Activated CD4-positive, alpha-beta memory T cell treated with anti-CD3 and anti-CD28 coated beads for 36 hours (primary cell): Measurements from ENCODE around the gene COL18A1. TPM values are rescaled to one million over a fixed set of nuclear protein-coding genes. Genes with fewer than 3 reads are reported as not detected.

ENCODE experiments used
- CTCF ChIA-PET: fragments of 350-600 bp; sonication (Branson Sonifier 250); formaldehyde crosslinking; loops from one replicate; lab custom pipeline; 2021; ENCODE audit warnings: antibody characterized with exemption, inconsistent platforms; lab: Charles Lee
- POLR2A ChIA-PET: fragments of 350-600 bp; sonication (Branson Sonifier 250); formaldehyde crosslinking; loops from one replicate; lab custom pipeline; 2021; ENCODE audit warnings: antibody characterized with exemption; lab: Charles Lee
- DNase-seq: peaks from one replicate; pipeline ENCODE4 v3.0.0-alpha.2; 2020
- H3K27ac Mint-ChIP-seq: one replicate; pipeline ENCODE4 v1.8.0; 2021; ENCODE audit warnings: mixed read lengths
- H3K27me3 Mint-ChIP-seq: one replicate; pipeline ENCODE4 v1.8.0; 2021; ENCODE audit warnings: mixed read lengths
- H3K36me3 Mint-ChIP-seq: one replicate; pipeline ENCODE4 v1.8.0; 2021; ENCODE audit warnings: mixed read lengths
- H3K4me1 Mint-ChIP-seq: one replicate; pipeline ENCODE4 v1.8.0; 2021; ENCODE audit warnings: low read depth, mixed read lengths
- H3K4me3 Mint-ChIP-seq: one replicate; pipeline ENCODE4 v1.8.0; 2021; ENCODE audit warnings: mild to moderate bottlenecking, mixed read lengths
- H3K9me3 Mint-ChIP-seq: one replicate; pipeline ENCODE4 v1.8.0; 2021; ENCODE audit warnings: mixed read lengths
- intact Hi-C: fragments of 100-400 bp; cut with micrococcal nuclease; formaldehyde crosslinking; loops from one replicate; pipeline ENCODE4 v1.15.1; 2023
- total RNA-seq, 2 experiments: library from RNA; stranded (reverse); gene quantifications; one replicate each; pipeline ENCODE4 v1.2.3, GENCODE V29; 2021

Gene COL18A1
- total RNA-seq, 2 experiments from 2014 or later, result 4.5 TPM

- CTCF ChIA-PET, result no interaction called here
- POLR2A ChIA-PET, result no interaction called here
- H3K4me3 Mint-ChIP-seq, result no peak overlapping the region
- peaks cover 6% of the 10 kb centered on the region for H3K27me3 Mint-ChIP-seq
- peaks cover 12% of the 10 kb centered on the region for H3K9me3 Mint-ChIP-seq
- H3K4me1 Mint-ChIP-seq, result no peaks in the 10 kb centered on the region
- DNase-seq, result no peak
- peaks cover 3% of the 10 kb centered on the region for H3K36me3 Mint-ChIP-seq
- intact Hi-C loops, result no loop called here
- H3K27ac Mint-ChIP-seq, result no peak overlapping the region
These were observed 54.4 kb downstream of the COL18A1 start for GRCh38 chr21:45459171-45460010.

- no peak overlapping the region for H3K4me3 Mint-ChIP-seq
- H3K27me3 Mint-ChIP-seq, result peaks cover 9% of the 10 kb centered on the region
- POLR2A ChIA-PET, result no interaction called here
- intact Hi-C loops, result no loop called here
- peaks cover 12% of the 10 kb centered on the region for H3K9me3 Mint-ChIP-seq
- peaks cover 3% of the 10 kb centered on the region for H3K36me3 Mint-ChIP-seq
- H3K27ac Mint-ChIP-seq, result no peak overlapping the region
- DNase-seq, result no peak
- H3K4me1 Mint-ChIP-seq, result no peaks in the 10 kb centered on the region
- CTCF ChIA-PET, result no interaction called here
These were observed 55.1 kb downstream of the COL18A1 start for GRCh38 chr21:45460011-45460565.

- Mint-ChIP-seq H3K4me1 (no peaks in the 10 kb centered on the region), H3K9me3 (peaks cover 12% of the 10 kb centered on the region), H3K27me3 (peaks cover 14% of the 10 kb centered on the region), H3K4me3 (no peak overlapping the region), H3K36me3 (peaks cover 3% of the 10 kb centered on the region), H3K27ac (no peak overlapping the region)
- no peak for DNase-seq
- ChIA-PET CTCF (interaction anchor here (0.5 kb wide), 1 partner anchor 24 kb away, joined by 3 read pairs; no protein-coding TSS in a partner anchor), POLR2A (no interaction called here)
- intact Hi-C loops, result no loop called here
These were observed 55.8 kb downstream of the COL18A1 start for GRCh38 chr21:45460611-45461368.

- H3K4me3 Mint-ChIP-seq, result no peak overlapping the region
- H3K4me1 Mint-ChIP-seq, result no peaks in the 10 kb centered on the region
- intact Hi-C loops, result no loop called here
- peaks cover 14% of the 10 kb centered on the region for H3K27me3 Mint-ChIP-seq
- POLR2A ChIA-PET, result no interaction called here
- no peak for DNase-seq
- CTCF ChIA-PET, result no interaction called here
- peaks cover 12% of the 10 kb centered on the region for H3K9me3 Mint-ChIP-seq
- no peak overlapping the region for H3K27ac Mint-ChIP-seq
- H3K36me3 Mint-ChIP-seq, result peaks cover 3% of the 10 kb centered on the region
These were observed 56.4 kb downstream of the COL18A1 start for GRCh38 chr21:45461369-45461750.

GRCh38 chr21:45461806-45462341 is 56.9 kb downstream of the COL18A1 start:
- Mint-ChIP-seq H3K4me1 (no peaks in the 10 kb centered on the region), H3K9me3 (peaks cover 12% of the 10 kb centered on the region), H3K36me3 (peaks cover 3% of the 10 kb centered on the region), H3K4me3 (no peak overlapping the region), H3K27ac (no peak overlapping the region), H3K27me3 (peaks cover 14% of the 10 kb centered on the region)
- ChIA-PET POLR2A (no interaction called here), CTCF (no interaction called here)
- no peak for DNase-seq
- intact Hi-C loops, result no loop called here

- intact Hi-C loops, result no loop called here
- Mint-ChIP-seq H3K9me3 (peaks cover 12% of the 10 kb centered on the region), H3K27me3 (peaks cover 14% of the 10 kb centered on the region), H3K4me1 (no peaks in the 10 kb centered on the region), H3K36me3 (peaks cover 3% of the 10 kb centered on the region), H3K27ac (no peak overlapping the region), H3K4me3 (no peak overlapping the region)
- CTCF ChIA-PET, result interaction anchor here (0.6 to 1.3 kb wide), 2 partner anchors 15 to 872 kb away, joined by 3 to 6 read pairs; no protein-coding TSS in a partner anchor
- DNase-seq, result no peak
- POLR2A ChIA-PET, result no interaction called here
These were observed 58.9 kb downstream of the COL18A1 start for GRCh38 chr21:45463871-45464270.

GRCh38 chr21:45464309-45464708 is 59.3 kb downstream of the COL18A1 start:
- H3K27me3 Mint-ChIP-seq, result peaks cover 14% of the 10 kb centered on the region
- no peak for DNase-seq
- POLR2A ChIA-PET, result no interaction called here
- peaks cover 3% of the 10 kb centered on the region for H3K36me3 Mint-ChIP-seq
- peaks cover 12% of the 10 kb centered on the region for H3K9me3 Mint-ChIP-seq
- no peak overlapping the region for H3K4me3 Mint-ChIP-seq
- intact Hi-C loops, result no loop called here
- no peaks in the 10 kb centered on the region for H3K4me1 Mint-ChIP-seq
- CTCF ChIA-PET, result interaction anchor here (1.3 kb wide), 1 partner anchor 14 kb away, joined by 6 read pairs; no protein-coding TSS in a partner anchor
- H3K27ac Mint-ChIP-seq, result no peak overlapping the region

GRCh38 chr21:45465105-45465504 is 60.1 kb downstream of the COL18A1 start:
- intact Hi-C loops, result no loop called here

GRCh38 chr21:45465611-45466329 is 60.8 kb downstream of the COL18A1 start:
- Mint-ChIP-seq H3K4me3 (no peak overlapping the region), H3K9me3 (peaks cover 12% of the 10 kb centered on the region), H3K4me1 (peaks cover 4% of the 10 kb centered on the region), H3K27me3 (peaks cover 11% of the 10 kb centered on the region), H3K27ac (no peak overlapping the region), H3K36me3 (peaks cover 3% of the 10 kb centered on the region)
- intact Hi-C loops, result no loop called here
- DNase-seq, result no peak
- CTCF ChIA-PET, result no interaction called here
- POLR2A ChIA-PET, result no interaction called here

More at GRCh38 chr21:45465105-45465504, 60.1 kb downstream of the COL18A1 start:
- CTCF ChIA-PET, result no interaction called here
- H3K36me3 Mint-ChIP-seq, result peaks cover 3% of the 10 kb centered on the region
- H3K27me3 Mint-ChIP-seq, result peaks cover 14% of the 10 kb centered on the region
- no peak overlapping the region for H3K4me3 Mint-ChIP-seq
- peaks cover 1% of the 10 kb centered on the region for H3K4me1 Mint-ChIP-seq
- H3K9me3 Mint-ChIP-seq, result peaks cover 12% of the 10 kb centered on the region
- no peak for DNase-seq
- POLR2A ChIA-PET, result no interaction called here
- no peak overlapping the region for H3K27ac Mint-ChIP-seq

- CTCF ChIA-PET, result no interaction called here
- POLR2A ChIA-PET, result no interaction called here
- intact Hi-C loops, result no loop called here
- H3K4me1 Mint-ChIP-seq, result peaks cover 12% of the 10 kb centered on the region
- no peak overlapping the region for H3K4me3 Mint-ChIP-seq
- no peak overlapping the region for H3K27ac Mint-ChIP-seq
- peaks cover 10% of the 10 kb centered on the region for H3K9me3 Mint-ChIP-seq
- DNase-seq, result no peak
- peaks cover under 1% of the 10 kb centered on the region for H3K36me3 Mint-ChIP-seq
- H3K27me3 Mint-ChIP-seq, result peaks cover 9% of the 10 kb centered on the region
These were observed 61.6 kb downstream of the COL18A1 start for GRCh38 chr21:45466330-45467220.

- Mint-ChIP-seq H3K9me3 (peaks cover 3% of the 10 kb centered on the region), H3K4me1 (peaks cover 14% of the 10 kb centered on the region), H3K27me3 (peaks cover 8% of the 10 kb centered on the region), H3K27ac (no peak overlapping the region), H3K36me3 (no peaks in the 10 kb centered on the region), H3K4me3 (no peak overlapping the region)
- intact Hi-C loops, result no loop called here
- ChIA-PET POLR2A (no interaction called here), CTCF (no interaction called here)
- DNase-seq, result no peak
These were observed 62.3 kb downstream of the COL18A1 start for GRCh38 chr21:45467221-45467779.
